Measurements from ENCODE around the gene PRDM13.
A peak's percentile ranks its signal among the peaks of the same experiment; 100 is the strongest.
"Not testable (repeated sequence)": the region's sequence is repeated elsewhere in the genome, so short reads cannot be mapped to it uniquely, and the experiment has no call there.

Gene PRDM13

DNA sequence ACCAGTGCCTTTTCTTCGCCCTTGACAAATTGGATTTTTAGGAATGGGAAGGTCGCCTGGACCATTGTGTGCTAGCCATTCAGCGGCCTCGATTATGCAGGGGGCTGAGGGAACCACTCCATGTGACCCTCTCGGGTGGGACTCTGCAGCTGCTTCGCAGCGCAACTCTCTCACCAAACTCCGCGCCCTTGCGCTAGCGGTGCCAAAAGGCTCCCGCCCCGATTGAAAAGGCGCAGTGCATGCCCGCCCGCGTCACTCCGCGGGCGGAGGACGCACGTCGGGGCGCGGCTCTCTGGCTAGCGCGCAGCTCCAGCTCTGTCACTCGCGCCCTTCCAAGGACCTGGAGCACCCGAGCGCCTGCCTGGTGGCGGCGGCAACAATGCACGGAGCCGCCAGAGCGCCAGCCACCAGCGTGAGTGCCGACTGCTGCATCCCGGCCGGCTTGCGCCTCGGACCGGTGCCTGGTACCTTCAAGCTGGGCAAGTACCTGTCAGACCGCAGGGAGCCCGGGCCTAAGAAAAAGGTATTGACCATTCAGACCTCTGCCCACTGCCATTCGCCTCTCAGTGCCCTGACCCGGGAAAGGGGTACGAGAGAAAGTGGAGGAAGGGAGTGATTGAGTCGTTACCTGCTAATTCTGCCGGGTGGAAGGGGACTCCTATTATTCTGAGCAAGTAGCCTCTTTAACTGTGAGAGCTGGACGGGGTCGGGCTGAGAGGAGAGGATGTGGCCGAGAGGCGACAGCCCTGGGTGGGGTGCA, at the start of gene PRDM13:
TSS of gene PRDM13 (plus strand) at position 178 of the 760 bp plus-strand sequence. CDS start at position 380, 202 bp downstream.
- H3K4me3 ChIP-seq (ENCODE audit: low read depth, low read length), result no peak within 1 kb of the TSS

DNA sequence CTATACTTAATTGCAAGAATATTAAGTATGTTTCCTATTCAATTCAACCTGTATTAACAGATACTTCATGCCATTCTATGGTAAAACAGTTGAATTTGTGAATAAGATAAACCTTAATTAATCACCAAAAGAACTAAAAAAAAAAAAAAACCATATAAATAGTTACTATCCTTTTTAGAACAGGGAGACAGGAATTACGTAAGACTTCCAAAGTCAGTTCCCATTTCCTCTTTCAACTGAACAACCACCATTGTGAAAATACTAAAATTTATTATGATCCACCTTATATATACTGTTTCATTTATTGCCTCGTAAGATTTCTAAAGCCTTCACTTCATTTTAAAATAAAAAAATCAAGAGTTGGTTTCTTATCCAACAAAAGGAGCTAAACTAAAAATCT, 47.6 kb upstream of the PRDM13 start:
- H3K4me3 ChIP-seq (ENCODE audit: low read depth, low read length), result no peak overlapping the region

DNA sequence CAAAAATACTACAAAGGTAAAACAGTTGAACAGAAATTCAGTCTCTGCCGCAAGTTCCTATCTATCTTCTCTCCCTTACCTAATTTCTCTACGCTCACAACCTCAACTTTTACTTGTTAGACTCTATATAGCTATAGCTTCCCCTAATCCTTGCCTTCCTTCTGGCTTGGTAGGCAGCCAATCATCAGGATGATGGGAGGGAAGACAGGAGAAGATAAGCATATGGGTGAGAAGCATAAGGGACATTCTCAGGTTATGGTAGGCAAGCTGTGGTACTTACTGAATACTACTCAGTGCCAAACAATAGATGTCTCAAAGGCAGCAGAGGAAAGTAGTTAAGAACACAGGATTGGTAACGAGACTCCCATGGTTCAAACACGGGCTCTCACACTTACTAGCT, 46.0 kb upstream of the PRDM13 start:
- no peak overlapping the region for H3K4me3 ChIP-seq (ENCODE audit: low read depth, low read length)

DNA sequence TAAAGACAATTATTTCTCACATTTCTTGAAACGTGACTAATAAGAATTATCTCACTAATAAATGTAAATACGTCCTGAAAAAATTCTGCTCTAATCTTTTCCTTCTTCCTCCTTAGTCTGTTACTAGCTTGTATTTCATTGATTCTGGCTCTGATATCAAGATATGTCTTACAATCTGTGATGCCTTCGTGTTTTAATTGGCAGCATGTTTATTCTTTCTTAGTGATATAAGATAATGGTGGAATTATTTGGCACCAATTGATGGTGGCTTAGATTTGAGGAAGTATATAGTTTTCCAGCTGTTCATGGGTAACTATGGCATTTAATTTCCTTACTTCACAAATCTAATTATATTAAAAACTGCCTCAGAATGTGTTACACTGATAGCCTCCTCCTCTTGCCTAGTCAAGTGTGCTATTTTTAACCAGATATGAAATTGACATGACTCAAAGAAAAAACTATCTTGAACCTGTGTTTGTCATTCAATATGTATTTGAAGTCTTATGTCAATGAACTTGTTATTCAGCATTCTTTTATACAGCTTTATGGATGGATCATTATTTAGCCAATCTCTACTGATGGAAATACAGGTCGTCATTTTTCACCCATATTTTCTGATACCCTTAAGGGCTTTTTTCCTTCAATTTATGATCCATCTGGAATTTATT, 43.4 kb upstream of the PRDM13 start:
- no peak overlapping the region for H3K4me3 ChIP-seq (ENCODE audit: low read depth, low read length)

DNA sequence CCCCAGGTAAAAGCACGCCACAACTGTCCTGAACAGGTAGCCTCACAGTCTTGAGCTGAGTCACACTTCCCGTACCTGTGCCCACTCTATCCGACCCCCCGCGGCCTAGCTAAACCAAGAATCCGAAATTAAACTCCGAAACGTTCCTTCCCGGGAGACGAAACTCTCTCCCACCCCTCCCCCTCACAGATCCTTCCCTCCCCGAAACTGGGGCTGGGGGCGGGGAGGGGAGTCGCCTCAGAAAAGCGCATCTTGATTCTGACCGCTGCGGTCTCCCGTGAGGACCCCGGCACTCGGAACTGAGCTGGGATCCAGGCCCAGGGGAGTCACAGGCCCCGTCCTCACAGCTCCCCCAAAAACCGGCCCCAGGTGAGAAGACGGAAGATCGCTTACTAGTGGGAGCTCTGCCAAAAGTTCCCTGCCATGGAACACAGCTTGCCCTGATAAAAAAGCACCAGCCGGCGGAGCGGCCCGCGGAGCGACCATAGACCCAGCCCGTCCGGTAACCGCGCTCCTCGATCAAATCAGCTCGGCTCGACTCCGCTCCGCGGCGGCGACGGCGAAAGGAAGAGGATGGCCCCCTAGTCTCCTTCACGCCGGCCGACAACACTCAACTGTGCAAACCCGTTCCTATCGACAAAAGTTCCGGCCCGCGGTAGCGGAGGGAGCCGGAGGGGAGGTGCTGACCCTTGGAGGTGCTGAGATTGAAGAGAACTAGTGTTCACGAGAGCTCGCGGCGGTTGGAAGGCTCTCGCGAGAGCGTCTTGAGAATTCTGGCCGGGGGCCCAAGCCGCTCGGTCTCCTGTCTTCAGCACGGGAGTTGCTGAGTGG, 38.3 kb upstream of the PRDM13 start, which contains the start of gene CCNC:
TSS of gene CCNC (minus strand) at position 558 of the 831 bp plus-strand sequence. CDS start at position 425, 133 bp downstream.
- peak within 1 kb of the TSS; percentile 74 for H3K4me3 ChIP-seq (ENCODE audit: low read depth, low read length)

DNA sequence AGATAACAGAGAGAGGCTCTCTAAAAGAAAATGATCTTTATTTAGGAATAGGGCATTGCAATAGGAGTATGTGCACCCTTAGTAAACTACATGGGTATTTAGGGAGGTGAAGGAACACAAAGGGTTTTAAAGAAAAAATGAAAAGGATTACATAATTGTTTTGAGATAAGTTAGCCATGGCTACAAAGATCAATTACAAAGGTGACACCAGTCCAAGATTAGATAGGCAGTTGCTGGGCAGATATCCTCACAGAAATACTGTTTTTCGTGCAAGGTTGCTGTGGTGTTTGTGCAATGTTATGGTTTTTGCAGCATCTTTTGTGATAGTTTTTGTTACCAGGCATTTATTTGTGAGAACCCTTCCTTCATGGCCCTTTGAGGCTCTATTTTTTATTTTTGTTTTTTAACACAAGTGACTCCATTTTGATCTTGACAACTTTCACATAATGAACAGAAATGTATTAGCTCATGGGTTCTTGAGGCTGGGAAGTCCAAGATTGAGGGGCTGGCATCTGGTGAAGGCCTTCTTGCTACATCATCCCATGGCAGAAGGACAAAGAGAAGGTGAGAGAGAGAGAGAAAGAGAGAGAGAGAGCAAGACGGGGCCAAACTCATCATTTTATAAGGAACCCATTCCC, 32.5 kb upstream of the PRDM13 start:
- H3K4me3 ChIP-seq (ENCODE audit: low read depth, low read length), result no peak overlapping the region

DNA sequence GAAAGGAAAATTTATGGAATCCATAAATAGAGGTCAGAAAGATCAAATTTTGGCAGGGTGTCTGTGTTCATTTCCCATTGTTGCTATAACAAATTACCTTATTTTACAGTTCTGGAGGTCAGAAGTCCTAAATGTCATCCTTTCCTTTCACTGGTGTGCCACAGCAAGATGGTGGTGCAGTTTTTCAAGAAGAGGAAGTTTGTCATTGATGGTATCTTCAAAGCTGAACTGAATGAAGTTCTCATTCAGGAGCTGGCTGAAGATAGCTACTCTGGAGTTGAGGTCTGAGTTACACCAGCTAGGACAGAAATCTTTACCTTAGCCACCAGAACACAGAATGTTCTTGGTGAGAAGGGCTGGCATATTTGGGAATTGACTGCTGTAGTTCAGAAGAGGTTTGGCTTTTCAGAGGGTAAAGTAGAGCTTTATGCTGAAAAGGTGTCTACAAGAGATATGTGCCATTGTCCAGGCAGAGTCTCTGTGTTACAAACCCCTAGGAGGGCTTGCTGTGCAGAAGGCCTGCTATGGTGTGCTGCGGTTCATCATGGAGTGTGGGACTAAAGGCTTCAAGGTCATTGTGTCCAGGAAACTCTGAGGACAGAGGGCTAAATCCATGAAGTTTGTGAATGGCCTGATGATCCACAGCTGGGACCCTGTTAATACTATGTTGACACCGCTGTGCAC, 30.9 kb upstream of the PRDM13 start:
- no peak overlapping the region for H3K4me3 ChIP-seq (ENCODE audit: low read depth, low read length)

DNA sequence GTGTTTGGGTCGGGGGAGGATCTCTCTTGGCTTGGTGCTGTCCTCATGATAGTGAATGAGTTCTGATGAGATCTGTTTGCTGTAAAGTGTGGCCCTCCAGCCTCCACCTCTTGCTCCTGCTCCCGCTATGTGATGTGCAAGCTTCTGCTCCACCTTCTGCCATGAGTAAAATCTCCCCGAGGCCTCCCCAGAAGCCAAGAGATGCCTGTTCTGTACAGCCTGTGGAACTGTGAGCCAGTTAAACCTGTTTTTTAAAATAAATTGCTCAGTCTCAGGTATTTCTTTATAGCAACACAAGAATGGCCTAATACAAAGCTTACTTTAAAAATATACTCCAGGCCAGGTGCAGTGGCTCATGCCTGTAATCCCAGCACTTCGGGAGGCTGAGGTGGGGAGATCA, 26.9 kb upstream of the PRDM13 start:
- no peak overlapping the region for H3K4me3 ChIP-seq (ENCODE audit: low read depth, low read length)

DNA sequence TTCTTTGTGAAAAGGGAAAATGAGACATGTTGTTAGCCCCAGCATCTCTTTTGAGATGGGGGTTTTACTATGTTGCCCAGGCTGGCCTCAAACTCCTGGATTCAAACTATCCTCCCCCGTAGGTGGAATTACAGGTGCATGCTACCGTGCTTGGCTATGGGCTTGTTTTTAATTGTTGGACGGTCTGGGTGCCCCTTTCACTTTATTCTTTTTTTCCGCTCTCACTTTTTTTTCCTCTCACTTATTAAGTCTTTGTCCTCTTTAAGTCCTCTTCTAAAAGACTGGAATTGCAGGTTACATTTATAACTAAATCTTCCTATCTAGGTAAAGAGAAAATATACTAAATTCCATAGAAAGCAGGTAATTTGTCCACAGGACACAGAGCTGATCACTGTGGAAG, 18.8 kb upstream of the PRDM13 start:
- H3K4me3 ChIP-seq (ENCODE audit: low read depth, low read length), result no peak overlapping the region

DNA sequence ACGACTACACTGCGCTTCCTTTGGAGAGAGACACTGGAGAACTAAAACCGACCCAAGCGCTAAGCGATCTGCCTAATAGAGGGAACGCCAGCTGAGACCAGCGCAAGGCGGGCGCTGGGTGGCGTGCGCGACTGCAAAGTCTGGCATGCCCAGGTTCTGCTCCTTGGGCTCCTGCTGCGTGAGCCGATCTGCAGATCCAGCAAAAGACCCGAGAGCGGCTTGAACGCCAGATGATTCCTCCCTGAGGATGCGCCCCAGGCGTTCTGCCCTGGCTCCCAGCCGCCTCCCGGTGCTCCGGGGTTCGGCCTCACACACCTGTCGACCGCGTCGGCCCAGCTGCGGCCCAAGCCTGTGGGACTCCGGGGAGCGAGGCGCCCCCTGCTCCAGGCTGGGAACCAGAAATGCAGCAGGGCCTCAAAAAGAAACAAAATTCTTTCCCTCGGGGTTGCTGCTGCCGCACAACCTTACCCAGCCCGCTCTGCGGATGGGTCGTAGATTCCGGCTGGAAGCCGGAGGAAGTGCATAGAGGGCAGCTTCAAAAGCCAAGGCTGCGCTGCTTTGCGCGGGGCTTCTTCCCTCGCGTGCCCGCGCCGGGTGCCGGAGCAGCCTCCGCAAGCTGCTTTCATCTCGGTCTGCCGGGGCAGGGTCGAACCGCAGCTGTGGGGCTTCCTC, 17.9 kb upstream of the PRDM13 start:
- peak overlapping the region; percentile 30 for H3K4me3 ChIP-seq (ENCODE audit: low read depth, low read length)

DNA sequence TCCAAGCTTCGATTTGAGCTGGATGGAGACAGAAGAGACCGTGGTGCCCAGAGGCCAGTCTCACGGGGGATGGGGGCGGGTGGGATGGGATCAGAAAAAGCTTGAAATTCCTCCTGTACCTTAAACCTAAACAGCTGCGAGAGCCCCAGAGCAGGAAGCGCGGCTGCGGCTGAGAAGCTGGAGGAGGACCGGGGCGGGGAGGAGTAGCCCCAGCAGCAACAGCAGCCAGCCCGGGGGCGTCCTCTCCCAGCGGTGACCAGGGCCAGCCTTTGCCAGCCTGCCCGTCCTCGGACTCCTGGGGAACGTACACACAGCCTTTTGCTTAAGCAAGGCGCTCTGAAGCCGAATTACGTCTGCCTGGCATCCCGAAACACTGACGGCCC, 17.4 kb upstream of the PRDM13 start:
- peak overlapping the region; percentile 30 for H3K4me3 ChIP-seq (ENCODE audit: low read depth, low read length)

DNA sequence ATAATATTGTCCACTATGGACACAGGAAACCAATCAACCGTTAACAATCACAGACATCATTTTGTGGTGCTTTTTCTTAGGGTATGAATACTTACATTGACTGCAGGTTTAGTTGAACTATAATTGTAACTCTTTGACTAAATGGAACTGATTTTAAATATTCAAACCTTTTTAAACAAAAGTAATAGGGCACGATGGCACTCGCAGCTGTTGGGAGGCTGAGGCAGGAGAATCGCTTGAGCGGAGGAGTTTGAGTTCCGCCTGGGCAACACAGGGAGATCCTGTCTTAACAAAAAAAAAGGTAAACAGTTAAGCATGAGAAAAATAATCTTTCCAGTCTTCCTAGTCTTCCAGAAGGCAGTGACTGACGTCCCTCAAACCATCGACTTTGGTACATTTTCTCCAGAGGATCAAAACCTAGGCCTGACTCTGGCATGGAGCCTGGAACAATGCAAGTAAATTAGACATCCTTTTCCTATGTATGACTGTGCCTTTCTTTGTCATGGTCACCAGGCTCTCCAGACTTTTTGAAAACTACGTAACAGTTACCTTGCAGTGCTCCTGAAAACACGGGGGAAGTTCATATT, 16.6 kb upstream of the PRDM13 start:
- H3K4me3 ChIP-seq (ENCODE audit: low read depth, low read length), result no peak overlapping the region

DNA sequence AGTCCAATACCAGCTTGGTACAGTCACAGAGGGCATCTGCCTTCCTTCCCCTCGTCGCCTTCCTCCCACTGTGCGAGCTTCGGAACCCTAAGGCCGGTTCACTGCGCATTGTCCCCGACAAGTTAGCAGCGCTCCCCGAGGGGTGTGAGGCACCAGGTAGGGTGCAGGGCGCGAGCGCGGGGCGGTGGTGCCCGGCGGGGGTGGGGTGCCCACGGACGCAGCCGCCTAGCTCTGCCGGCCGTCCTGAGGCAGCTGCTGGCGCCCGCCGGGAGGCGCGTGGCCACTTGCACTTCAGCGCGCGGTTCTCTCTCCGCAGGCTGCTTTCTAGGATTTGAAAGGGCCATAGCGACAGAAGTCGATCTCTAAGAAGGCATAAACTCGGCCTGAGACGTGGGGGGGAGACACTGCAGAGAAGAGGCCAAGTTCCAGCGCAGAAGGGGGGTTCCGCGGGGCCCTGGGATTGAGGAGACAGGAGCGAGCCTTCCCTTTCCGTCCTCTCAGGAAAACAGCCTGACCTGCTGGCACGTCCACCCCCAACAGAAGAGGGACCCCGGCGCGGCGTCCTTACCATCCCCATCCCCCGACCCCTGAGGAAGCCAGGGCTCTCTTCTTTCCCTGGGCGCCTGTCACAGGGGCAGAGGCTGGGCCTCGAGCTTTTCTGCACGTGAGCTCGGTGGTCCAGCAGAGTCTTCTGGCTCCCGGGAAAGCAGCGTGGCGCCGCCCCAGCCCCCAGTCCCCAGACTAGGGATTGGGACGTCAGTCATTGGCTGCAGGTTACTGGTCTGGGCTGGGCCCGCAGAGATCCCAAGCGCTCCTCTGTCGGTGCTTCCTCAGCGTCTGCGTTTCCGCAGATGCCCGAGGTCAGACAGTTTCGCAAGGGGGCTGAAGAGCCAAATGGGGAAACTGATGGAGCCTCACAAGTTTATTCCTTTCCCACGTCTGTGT, 15.6 kb upstream of the PRDM13 start:
- no peak overlapping the region for H3K4me3 ChIP-seq (ENCODE audit: low read depth, low read length)

DNA sequence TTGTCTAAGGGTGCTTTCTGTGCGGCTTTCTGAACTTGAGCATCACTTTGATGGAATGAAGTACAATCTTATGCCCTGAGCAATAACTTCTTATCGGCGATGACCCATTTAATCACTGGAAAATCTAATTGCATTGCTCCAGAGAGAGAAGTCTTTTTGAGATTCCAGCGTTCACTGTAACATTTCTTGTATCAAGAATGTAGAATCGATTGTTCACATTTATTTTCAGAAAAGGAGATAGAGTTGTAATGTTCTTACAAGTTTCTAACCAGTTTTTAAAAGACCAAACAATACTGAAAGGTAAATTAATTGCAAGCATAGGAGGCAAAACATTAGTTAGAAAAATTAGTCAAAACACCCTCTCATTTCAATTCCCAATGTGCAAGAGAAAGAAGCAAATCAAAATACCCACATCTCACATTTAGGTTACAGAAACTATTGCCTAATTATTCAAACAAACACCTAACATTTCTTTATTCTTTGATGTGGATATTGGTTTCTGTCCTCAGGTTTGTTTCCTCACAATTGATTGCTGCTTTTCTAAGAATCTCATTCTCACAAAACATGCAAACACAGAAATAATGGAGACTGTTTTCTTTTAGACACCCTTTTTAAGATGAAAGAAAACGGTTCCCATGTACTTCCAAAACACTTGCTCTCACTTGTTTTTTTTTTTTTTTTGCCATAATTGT, 14.8 kb upstream of the PRDM13 start:
- H3K4me3 ChIP-seq (ENCODE audit: low read depth, low read length), result no peak overlapping the region

DNA sequence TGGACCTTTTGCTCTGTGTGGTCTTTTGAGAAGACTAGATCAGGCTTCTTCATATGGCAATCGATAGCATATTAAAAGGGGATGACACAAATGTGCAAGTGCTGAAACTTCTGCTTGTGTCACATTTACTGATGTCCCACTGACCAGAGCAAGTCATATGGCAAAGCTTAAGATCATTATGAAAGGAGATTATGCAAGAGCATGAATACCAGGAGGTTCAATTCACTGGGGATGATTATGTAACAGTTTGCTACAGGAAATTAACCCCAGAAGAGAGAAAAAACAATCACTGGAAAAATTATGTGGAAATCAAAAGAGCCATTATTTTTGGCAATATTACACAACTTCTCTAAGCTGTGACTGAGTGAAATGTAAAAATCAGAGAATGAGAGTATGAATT, 13.7 kb upstream of the PRDM13 start:
- H3K4me3 ChIP-seq (ENCODE audit: low read depth, low read length), result no peak overlapping the region

DNA sequence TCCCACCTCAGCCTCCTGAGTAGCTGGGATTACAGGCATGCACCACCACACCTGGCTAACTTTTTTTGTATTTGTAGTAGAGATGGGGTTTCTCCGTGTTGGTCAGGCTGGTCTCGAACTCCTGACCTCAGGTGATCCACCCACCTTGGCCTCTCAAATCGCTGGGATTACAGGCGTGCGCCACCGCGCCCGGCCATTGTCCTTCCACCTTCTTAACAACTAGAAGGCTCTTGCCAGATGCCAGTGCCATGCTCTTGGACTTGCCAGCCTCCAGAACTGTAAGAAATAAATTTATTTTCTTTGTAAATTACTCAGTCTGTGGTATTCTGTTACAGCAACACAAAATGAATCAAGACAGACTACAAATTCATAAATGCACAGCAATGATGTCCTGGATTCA, 11.9 kb upstream of the PRDM13 start:
- not testable (repeated sequence) for H3K4me3 ChIP-seq (ENCODE audit: low read depth, low read length)

DNA sequence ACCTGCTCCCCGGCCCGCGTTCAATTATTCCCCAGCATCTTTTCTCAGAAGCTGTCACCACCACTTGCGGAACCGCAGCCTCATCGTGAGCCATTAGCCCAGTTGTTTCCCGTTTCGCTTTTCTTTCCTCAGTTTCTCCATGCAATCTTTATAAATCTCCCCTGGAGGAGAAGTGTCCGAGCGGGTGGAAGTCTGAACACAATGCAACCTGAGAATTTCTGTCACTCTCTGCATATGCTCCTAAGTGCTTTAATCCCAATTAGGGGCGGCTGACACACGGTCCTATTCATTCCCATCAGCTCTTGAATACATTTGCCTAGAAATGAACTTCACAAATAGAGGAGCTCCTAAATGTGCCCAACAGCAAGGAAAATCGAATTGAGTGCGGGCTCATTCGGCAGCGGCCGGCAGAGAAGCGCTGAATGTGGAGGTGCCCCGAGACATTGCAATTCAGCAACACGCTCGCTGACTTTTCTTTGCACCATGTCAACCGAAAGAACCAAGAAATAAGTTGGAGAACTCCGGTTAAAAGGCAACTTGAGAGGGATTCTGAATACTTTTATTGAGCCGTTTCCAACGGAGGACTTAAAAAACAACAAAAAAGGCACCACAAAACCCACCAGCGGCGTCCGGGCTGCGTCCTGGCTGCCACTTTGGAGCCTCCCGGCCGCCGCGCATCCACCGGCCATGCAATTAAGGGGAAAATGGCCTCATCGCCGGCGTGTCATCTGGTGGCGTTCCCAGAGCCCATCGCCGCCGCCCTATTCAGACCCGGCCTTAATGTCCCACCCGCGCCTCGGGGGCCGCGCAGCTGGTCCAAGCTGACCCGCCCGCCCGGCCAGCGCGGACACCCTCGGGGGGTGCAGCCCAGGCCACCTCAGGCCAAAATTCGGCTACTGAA, 3.9 kb upstream of the PRDM13 start:
- H3K4me3 ChIP-seq (ENCODE audit: low read depth, low read length), result no peak overlapping the region
